ENCODE data around the gene PLPPR1.

DNA sequence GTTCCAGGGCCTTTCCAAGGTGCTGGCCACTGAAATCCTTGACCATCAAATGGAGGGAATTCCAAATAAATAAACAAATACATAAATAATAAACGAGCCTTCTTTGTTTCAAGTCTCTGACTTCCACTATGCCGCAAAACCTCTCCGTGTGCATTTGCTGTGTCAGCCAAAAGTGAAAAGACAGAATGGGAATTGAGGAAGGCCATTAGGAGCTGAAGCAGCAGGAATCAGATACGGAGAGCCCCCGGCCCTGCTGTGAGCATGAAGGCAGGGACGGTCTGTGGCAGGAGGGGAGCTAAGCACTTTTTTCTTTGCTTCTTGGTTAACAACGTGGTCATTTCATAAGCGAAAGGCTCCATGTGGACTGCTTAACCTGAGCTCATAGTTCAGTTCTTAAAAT is 26.1 kb downstream of the PLPPR1 start:
- TF ChIP-seq EZH2phosphoT487 (IDR thresholded peaks at IDR 0.05; ENCODE audit: unreplicated experiment) (no peak), POLR2AphosphoS5 (IDR thresholded peaks at IDR 0.05; ENCODE audit: low read depth) (no peak), CTCF (conservative IDR thresholded peaks at IDR 0.05; ENCODE audit: low read depth in 2 of 2) (no peak), ZNF331 (CRISPR knock-in tag; IDR thresholded peaks at IDR 0.05; ENCODE audit: low read depth) (no peak), EZH2 (IDR thresholded peaks at IDR 0.05; ENCODE audit: low read depth, unreplicated experiment) (no peak)
- TF ChIP-seq, protein P1, sequence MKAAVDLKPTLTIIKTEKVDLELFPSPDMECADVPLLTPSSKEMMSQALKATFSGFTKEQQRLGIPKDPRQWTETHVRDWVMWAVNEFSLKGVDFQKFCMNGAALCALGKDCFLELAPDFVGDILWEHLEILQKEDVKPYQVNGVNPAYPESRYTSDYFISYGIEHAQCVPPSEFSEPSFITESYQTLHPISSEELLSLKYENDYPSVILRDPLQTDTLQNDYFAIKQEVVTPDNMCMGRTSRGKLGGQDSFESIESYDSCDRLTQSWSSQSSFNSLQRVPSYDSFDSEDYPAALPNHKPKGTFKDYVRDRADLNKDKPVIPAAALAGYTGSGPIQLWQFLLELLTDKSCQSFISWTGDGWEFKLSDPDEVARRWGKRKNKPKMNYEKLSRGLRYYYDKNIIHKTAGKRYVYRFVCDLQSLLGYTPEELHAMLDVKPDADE (IDR thresholded peaks at IDR 0.05), result no peak
- TF ChIP-seq, protein P2, sequence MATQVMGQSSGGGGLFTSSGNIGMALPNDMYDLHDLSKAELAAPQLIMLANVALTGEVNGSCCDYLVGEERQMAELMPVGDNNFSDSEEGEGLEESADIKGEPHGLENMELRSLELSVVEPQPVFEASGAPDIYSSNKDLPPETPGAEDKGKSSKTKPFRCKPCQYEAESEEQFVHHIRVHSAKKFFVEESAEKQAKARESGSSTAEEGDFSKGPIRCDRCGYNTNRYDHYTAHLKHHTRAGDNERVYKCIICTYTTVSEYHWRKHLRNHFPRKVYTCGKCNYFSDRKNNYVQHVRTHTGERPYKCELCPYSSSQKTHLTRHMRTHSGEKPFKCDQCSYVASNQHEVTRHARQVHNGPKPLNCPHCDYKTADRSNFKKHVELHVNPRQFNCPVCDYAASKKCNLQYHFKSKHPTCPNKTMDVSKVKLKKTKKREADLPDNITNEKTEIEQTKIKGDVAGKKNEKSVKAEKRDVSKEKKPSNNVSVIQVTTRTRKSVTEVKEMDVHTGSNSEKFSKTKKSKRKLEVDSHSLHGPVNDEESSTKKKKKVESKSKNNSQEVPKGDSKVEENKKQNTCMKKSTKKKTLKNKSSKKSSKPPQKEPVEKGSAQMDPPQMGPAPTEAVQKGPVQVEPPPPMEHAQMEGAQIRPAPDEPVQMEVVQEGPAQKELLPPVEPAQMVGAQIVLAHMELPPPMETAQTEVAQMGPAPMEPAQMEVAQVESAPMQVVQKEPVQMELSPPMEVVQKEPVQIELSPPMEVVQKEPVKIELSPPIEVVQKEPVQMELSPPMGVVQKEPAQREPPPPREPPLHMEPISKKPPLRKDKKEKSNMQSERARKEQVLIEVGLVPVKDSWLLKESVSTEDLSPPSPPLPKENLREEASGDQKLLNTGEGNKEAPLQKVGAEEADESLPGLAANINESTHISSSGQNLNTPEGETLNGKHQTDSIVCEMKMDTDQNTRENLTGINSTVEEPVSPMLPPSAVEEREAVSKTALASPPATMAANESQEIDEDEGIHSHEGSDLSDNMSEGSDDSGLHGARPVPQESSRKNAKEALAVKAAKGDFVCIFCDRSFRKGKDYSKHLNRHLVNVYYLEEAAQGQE (IDR thresholded peaks at IDR 0.05; ENCODE audit: unreplicated experiment), result no peak
- TF ChIP-seq, protein P3, sequence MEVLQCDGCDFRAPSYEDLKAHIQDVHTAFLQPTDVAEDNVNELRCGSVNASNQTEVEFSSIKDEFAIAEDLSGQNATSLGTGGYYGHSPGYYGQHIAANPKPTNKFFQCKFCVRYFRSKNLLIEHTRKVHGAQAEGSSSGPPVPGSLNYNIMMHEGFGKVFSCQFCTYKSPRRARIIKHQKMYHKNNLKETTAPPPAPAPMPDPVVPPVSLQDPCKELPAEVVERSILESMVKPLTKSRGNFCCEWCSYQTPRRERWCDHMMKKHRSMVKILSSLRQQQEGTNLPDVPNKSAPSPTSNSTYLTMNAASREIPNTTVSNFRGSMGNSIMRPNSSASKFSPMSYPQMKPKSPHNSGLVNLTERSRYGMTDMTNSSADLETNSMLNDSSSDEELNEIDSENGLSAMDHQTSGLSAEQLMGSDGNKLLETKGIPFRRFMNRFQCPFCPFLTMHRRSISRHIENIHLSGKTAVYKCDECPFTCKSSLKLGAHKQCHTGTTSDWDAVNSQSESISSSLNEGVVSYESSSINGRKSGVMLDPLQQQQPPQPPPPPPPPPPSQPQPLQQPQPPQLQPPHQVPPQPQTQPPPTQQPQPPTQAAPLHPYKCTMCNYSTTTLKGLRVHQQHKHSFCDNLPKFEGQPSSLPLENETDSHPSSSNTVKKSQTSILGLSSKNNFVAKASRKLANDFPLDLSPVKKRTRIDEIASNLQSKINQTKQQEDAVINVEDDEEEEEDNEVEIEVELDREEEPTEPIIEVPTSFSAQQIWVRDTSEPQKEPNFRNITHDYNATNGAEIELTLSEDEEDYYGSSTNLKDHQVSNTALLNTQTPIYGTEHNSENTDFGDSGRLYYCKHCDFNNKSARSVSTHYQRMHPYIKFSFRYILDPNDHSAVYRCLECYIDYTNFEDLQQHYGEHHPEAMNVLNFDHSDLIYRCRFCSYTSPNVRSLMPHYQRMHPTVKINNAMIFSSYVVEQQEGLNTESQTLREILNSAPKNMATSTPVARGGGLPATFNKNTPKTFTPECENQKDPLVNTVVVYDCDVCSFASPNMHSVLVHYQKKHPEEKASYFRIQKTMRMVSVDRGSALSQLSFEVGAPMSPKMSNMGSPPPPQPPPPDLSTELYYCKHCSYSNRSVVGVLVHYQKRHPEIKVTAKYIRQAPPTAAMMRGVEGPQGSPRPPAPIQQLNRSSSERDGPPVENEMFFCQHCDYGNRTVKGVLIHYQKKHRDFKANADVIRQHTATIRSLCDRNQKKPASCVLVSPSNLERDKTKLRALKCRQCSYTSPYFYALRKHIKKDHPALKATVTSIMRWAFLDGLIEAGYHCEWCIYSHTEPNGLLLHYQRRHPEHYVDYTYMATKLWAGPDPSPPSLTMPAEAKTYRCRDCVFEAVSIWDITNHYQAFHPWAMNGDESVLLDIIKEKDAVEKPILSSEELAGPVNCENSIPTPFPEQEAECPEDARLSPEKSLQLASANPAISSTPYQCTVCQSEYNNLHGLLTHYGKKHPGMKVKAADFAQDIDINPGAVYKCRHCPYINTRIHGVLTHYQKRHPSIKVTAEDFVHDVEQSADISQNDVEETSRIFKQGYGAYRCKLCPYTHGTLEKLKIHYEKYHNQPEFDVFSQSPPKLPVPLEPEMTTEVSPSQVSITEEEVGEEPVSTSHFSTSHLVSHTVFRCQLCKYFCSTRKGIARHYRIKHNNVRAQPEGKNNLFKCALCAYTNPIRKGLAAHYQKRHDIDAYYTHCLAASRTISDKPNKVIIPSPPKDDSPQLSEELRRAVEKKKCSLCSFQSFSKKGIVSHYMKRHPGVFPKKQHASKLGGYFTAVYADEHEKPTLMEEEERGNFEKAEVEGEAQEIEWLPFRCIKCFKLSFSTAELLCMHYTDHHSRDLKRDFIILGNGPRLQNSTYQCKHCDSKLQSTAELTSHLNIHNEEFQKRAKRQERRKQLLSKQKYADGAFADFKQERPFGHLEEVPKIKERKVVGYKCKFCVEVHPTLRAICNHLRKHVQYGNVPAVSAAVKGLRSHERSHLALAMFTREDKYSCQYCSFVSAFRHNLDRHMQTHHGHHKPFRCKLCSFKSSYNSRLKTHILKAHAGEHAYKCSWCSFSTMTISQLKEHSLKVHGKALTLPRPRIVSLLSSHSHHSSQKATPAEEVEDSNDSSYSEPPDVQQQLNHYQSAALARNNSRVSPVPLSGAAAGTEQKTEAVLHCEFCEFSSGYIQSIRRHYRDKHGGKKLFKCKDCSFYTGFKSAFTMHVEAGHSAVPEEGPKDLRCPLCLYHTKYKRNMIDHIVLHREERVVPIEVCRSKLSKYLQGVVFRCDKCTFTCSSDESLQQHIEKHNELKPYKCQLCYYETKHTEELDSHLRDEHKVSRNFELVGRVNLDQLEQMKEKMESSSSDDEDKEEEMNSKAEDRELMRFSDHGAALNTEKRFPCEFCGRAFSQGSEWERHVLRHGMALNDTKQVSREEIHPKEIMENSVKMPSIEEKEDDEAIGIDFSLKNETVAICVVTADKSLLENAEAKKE (CRISPR knock-in tag; IDR thresholded peaks at IDR 0.05), result no peak

Data from GM23338 (cell line).